Stimulated activated CD8-positive, alpha-beta memory T cell treated with anti-CD3 and anti-CD28 coated beads, Interleukin-2, amount 100 ng/mL, for 48 hours (primary cell): ENCODE results near the gene GRK1.
"Not testable (repeated sequence)": the region's sequence is repeated elsewhere in the genome, so short reads cannot be mapped to it uniquely, and the experiment has no call there.

Source experiments
- DNase-seq, 2 donors: peaks; one replicate each; pipeline ENCODE4 v3.0.0-alpha.2; 2020; ENCODE audit warnings: low read depth in 2 of 2

GRK1 gene

GRCh38 chr13:113666951-113667701 lies at the start of gene GRK1:
Gene GRK1, plus strand, starts transcription at chr13:113667219. Its CDS starts 168 bp downstream, at chr13:113667387.
- no peak for DNase-seq

GRCh38 chr13:113617961-113618360 lies 49.1 kb upstream of the GRK1 start:
- no peak for DNase-seq

- no peak for DNase-seq
Observed at GRCh38 chr13:113618455-113618854, 48.6 kb upstream of the GRK1 start.

DNA sequence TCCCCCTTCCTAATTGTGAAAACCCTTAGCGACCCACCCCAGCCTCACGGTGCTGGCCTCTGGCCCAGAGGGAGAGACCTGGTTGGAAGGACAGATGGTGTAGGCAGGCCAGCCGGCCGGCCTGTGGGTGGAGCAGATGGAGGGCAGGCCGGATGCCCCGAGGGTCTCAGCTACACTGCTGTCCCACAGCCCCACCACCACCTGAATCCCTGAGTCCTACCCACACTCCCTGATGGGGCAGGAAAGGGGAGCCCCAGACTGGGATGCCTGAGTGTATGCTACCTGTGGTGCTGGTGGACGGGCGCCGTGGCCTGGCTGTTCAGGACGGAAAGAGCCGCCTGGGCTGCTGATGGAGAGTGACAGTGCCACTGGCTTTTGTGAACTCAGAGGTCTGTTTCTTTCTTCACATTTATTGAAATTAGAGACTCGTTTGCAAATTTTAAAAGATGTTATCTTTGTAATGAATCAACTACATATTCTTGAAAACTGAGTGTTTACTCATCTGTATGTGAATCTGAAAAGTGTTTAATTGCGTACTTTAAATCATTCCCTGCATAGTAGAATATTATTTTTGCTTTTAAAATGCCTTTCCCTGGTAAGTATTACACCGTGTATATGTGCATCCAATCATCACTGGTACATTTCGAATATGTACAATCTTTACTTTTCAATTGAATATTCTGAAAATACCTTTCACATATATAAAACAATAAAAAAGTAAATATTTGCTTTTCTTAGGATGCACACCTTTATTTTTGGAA lies 46.8 kb upstream of the GRK1 start:
- no peak for DNase-seq

DNA sequence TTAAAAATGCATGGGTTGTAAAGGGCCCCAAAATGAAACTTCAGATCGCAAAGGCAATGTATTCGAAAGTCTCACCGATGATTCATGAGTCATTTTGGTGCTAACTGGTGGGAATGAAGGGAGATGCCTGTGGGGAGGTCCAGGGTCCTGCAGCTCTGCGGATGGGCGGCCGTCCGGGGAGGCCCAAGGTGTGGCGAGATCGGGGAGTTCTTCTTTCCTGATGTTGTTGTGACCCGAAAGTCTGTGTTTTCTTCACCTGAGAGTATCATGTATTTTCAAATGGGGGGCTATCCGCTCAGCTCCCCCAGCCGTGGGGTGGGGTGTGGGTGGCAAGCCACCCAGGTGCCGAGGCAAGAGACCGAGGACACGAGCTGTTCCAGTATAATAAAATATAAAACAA lies 46.0 kb upstream of the GRK1 start:
- no peak for DNase-seq

DNA sequence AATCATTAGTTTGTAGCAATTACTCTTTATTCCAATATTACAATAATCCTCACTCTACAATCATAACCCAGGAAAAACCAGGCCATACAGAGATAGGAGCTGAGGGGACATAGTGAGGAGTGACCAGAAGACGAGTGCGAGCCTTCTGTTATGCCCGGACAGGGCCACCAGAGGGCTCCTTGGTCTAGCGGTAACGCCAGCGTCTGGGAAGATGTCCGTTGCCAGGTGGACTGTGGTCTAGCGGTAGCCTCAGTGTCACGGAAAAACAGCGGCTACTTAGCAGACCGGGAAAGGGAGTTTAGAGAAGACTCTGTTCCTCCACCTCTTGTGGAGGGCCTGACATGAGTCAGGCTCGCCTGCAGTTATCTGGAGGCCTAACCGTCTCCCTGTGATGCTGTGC lies 45.5 kb upstream of the GRK1 start:
- DNase-seq = not testable (repeated sequence)

- not testable (repeated sequence) for DNase-seq
Observed at GRCh38 chr13:113621986-113622550, 45.0 kb upstream of the GRK1 start.

- DNase-seq = no peak
Observed at GRCh38 chr13:113622791-113623490, 44.1 kb upstream of the GRK1 start.

- DNase-seq = no peak
Observed at GRCh38 chr13:113623491-113624234, 43.4 kb upstream of the GRK1 start.

DNA sequence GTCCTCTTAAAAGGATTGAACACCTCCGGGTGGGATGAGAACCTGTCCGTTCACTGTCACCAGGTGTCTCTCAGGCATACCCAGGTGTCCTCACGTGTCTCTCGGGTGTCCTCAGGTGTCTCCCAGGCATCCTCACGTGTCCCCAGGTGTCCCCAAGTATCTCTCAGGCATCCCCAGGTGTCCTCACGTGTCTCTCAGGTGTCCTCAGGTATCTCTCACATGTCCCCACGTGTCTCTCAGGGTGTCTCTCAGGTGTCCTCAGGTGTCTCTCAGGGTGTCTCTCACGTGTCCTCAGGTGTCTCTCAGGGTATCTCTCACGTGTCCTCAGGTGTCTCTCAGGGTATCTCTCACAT lies 42.8 kb upstream of the GRK1 start:
- DNase-seq = no peak

GRCh38 chr13:113624640-113625304 lies 42.2 kb upstream of the GRK1 start:
- not testable (repeated sequence) for DNase-seq

DNA sequence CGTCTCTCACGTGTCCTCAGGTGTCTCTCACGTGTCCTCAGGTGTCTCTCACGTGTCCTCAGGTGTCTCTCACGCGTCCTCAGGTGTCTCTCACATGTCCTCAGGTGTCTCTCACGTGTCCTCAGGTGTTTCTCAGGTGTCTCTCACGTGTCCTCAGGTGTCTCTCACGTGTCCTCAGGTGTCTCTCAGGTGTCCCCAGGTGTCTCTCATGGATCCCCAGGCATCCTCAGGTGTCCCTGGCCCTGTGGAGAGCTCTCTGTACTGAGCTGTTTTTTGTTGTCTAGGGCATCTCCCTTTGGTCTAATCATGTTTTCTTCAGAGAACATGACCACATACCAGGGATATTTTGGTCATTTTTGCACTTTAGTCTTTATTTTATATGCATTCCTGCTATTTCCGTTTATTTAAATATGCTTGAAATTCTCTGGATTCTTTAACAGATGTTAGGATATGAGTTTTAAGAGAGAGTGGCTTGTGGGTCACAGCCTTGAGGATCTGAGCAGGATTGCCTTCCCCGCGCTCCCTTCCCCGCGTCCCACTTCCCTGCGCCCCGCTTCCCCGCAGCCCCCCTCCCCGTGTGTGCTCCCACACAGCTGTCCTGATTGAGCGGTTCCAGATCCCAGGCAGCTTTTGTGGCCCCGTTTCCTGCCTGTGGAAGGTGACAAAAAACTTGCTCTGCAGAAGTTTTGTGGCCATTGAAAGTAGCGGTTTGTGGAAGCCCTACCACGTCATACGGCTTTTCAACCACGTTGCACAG lies 40.9 kb upstream of the GRK1 start:
- DNase-seq = no peak

DNA sequence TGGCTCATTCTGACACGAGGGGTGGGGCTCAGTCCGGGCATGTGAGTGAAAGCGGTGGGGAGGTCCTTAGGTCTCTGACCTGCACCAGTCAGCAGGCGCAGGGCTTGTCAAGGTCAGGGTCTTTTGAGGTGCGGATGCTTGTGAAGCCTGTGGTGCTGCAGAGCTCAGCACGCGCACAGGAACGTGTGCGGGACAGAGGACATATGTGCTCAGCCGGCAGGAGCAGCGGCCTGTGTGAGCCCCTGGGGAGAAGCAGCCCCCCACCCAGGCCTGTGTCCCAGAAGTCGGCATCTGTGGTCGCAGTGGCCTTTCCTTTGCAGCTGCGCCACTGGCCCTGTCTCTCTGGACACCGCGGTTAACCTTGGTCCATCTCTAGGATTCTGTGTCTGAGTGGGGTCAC lies 39.9 kb upstream of the GRK1 start:
- DNase-seq = no peak

DNA sequence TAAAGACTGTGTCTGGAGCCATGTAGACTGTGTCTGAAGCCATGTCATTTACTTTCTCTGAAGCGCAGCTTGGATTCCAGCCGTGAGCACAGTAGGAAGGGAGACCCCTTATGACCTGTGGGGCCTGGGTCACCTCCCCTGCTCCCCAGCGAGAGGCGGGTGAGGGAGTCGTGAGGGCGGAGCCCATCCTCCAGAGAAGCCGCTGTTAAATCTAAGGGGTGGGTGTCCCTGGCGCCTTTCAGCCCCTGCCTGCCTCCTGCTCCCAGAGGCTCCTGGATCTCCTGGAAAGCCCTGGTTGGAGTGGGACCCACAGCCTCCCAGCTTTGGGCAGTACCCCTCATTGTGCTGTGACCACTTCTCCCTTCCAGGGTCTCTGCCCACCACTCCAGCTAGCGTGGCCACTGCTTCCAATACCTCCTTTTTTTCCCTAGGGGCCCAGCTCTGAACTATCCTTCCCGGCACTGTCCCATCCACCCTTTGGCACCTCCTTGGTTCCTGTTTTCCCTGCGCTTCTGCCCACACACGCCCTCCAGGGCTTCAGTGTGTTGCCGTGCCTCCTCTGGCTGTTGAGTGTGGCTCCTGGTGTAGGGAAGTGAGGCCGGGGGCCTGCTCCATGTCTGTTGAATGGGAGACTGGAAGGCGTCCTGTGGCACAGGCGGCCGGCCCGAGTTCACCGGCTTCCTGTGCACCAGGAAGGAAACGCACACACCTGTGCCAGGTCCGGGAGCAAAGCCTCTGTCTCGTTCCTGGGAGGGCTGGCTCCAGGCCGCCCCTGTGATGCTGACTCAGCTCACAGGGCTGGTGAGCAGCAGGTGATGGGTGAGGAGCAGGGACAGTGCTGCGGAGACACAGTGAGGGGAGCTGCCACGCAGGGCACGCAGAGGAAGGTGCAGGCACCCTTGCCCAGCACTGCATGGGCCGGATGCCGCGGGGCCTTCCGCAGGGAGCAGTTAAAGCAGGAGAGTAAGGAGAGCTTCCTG lies 38.4 kb upstream of the GRK1 start:
- no peak for DNase-seq

GRCh38 chr13:113629866-113630265 lies 37.2 kb upstream of the GRK1 start:
- DNase-seq = no peak

- no peak for DNase-seq
Observed at GRCh38 chr13:113630296-113630695, 36.7 kb upstream of the GRK1 start.

GRCh38 chr13:113630804-113631203 lies 36.2 kb upstream of the GRK1 start:
- no peak for DNase-seq

DNA sequence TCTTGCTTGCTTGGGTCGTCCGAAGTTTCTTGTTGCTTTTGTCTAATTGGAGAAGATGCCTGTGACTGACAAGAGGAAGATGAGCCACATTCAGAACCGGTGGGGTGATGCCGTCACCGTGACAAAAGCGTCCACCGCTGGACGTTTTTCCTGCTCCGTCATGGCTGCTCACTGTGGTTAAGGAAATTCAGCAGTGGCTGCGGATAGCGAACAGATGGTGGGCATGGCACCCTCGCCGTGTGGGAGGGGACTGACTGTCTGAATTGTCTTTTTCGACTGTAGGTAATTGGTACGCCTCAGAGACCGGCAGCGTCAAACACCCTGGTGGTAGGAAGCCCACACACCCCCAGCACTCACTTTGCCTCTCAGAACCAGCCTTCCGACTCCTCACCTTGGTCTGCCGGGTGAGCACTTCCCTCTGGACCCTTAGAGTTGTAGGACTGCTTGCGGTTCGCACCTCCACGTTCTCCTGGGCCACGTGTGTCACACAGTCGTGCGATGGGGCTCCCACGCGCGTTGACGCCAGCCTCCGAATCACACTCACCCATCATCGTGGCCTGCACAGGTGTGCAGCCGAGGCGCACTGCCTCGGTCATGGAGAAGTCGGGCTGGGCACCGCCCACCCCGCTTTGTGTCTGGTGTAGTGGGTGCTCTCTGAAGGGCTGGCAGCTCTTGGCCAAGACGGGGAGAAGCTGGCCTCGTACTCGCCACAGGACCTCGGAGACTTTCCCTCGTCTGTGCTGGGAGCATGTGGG lies 35.5 kb upstream of the GRK1 start:
- DNase-seq = no peak
